Naive thymus-derived CD4-positive, alpha-beta T cell (primary cell): ENCODE results near the gene GLP2R. TPM values are rescaled to one million over a fixed set of nuclear protein-coding genes. Genes with fewer than 3 reads are reported as not detected.

Source experiments
- ATAC-seq: fragments of 150-1000 bp; cut with Tn5 transposase; 2 replicates; pipeline ENCODE4 v1.10.0; 2021; ENCODE audit warnings: mild to moderate bottlenecking, moderate library complexity
- CTCF ChIA-PET: fragments of 350-600 bp; sonication (Branson Sonifier 250); formaldehyde crosslinking; loops from one replicate; lab custom pipeline; 2021; ENCODE audit warnings: antibody characterized with exemption; lab: Charles Lee
- POLR2A ChIA-PET: fragments of 350-600 bp; sonication (Branson Sonifier 250); formaldehyde crosslinking; loops from one replicate; lab custom pipeline; 2021; ENCODE audit warnings: antibody characterized with exemption, inconsistent platforms; lab: Charles Lee
- DNase-seq, 9 donors: peaks; one replicate each; pipeline versions ENCODE4 v3.0.0 to v3.0.0-alpha.2; 2020 to 2022; ENCODE audit warnings: mixed read lengths in 1 of 9
- H3K27ac ChIP-seq: one replicate; pipeline ENCODE4 v1.7.0; 2013; ENCODE audit warnings: mild to moderate bottlenecking, low read depth, low read length, moderate library complexity
- H3K27me3 ChIP-seq, 2 donors: one replicate each; pipeline ENCODE4 v1.7.0; 2013; ENCODE audit warnings: low read length in 2 of 2, mild to moderate bottlenecking in 2 of 2, moderate library complexity in 2 of 2; ENCODE audit not compliant: control insufficient read depth in 2 of 2, insufficient read depth in 2 of 2
- H3K36me3 ChIP-seq, 3 experiments: 1 replicate in 2 of 3; 2 replicates in 1 of 3; pipeline ENCODE4 v1.7.0; 2013; ENCODE audit warnings: low read length in 3 of 3, mild to moderate bottlenecking in 3 of 3, moderate library complexity in 1 of 3; ENCODE audit not compliant: insufficient read depth in 3 of 3, control insufficient read depth in 2 of 3
- H3K4me1 ChIP-seq, 2 donors: one replicate each; pipeline ENCODE4 v1.7.0; 2013; ENCODE audit warnings: low read length in 2 of 2, mild to moderate bottlenecking in 2 of 2, moderate library complexity in 1 of 2; ENCODE audit not compliant: control insufficient read depth in 2 of 2, insufficient read depth in 2 of 2
- H3K4me3 ChIP-seq: 2 replicates; pipeline ENCODE4 v1.7.0; 2013; ENCODE audit warnings: mild to moderate bottlenecking, low read length
- H3K9me3 ChIP-seq, 3 experiments: 1 replicate in 2 of 3; 2 replicates in 1 of 3; pipeline ENCODE4 v1.7.0; 2013; ENCODE audit warnings: low read length in 3 of 3; ENCODE audit not compliant: control insufficient read depth in 2 of 3
- H3K27ac Mint-ChIP-seq, 9 donors: one replicate each; pipeline ENCODE4 v1.8.0; 2020 to 2022; ENCODE audit warnings: mixed read lengths in 9 of 9, mild to moderate bottlenecking in 8 of 9, moderate library complexity in 5 of 9, inconsistent platforms in 2 of 9
- H3K27me3 Mint-ChIP-seq, 5 donors: one replicate each; pipeline ENCODE4 v1.8.0; 2021 to 2022; ENCODE audit warnings: mixed read lengths in 5 of 5, mild to moderate bottlenecking in 1 of 5
- H3K36me3 Mint-ChIP-seq, 5 donors: one replicate each; pipeline ENCODE4 v1.8.0; 2020 to 2022; ENCODE audit warnings: mixed read lengths in 5 of 5, mild to moderate bottlenecking in 3 of 5, inconsistent platforms in 1 of 5
- H3K4me1 Mint-ChIP-seq, 7 donors: one replicate each; pipeline ENCODE4 v1.8.0; 2020 to 2022; ENCODE audit warnings: mixed read lengths in 7 of 7, mild to moderate bottlenecking in 3 of 7, inconsistent platforms in 1 of 7
- H3K4me3 Mint-ChIP-seq, 10 donors: one replicate each; pipeline ENCODE4 v1.8.0; 2020 to 2022; ENCODE audit warnings: mild to moderate bottlenecking in 10 of 10, mixed read lengths in 10 of 10, moderate library complexity in 6 of 10, inconsistent platforms in 2 of 10
- H3K9me3 Mint-ChIP-seq, 11 donors: one replicate each; pipeline ENCODE4 v1.8.0; 2020 to 2022; ENCODE audit warnings: mixed read lengths in 11 of 11, mild to moderate bottlenecking in 4 of 11, inconsistent platforms in 1 of 11, moderate library complexity in 1 of 11
- intact Hi-C, 2 donors: fragments of 100-400 bp; cut with micrococcal nuclease; formaldehyde crosslinking; loops; one replicate each; pipeline ENCODE4 v1.15.1; 2023
- polyA plus RNA-seq, 2 donors: library from polyadenylated mRNA; unstranded; fragments of 300-500 nt; fragmentation: Illumina TruSeq; gene quantifications; one replicate each; pipeline ENCODE4 v1.2.3, GENCODE V29; 2021
- total RNA-seq, 6 experiments: library from RNA in 5 of 6; stranded (reverse) in 5 of 6; gene quantifications; 1 replicate in 5 of 6; 2 replicates in 1 of 6; pipeline ENCODE4 v1.2.3 and lab custom pipeline; 2021 to 2026

GLP2R gene
- total and polyA plus RNA-seq, 7 experiments from 2014 or later: not detected

DNA sequence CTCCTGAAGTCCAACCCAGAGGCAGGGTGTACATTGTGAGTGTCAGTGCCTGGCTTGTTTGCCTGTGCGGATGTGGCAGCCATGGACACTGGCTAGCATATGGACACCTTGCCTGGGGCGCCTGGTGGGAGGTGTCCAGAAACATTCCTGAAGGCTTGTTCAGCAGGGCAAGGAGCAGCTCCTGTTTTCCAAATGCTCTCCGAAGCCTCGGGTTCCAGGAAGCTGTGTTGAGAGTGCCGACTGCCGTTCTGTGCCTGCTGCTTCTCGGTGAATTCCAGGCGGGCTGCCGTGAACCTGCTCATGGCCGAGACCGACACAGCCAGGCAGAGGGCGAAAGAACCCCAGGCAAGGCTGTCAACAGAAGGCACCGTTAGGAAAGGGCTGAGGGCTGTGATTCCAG lies 23.4 kb upstream of the GLP2R start:
- DNase-seq (no peak), ATAC-seq (no peak)
- H3K27me3 ChIP-seq: no peaks in the 10 kb centered on the region
- H3K9me3 ChIP-seq: no peaks in the 10 kb centered on the region
- H3K36me3 Mint-ChIP-seq: no peaks in the 10 kb centered on the region
- H3K9me3 Mint-ChIP-seq: peaks cover 0 to 16% (median 3%) of the 10 kb centered on the region in 11 donors
- no peak overlapping the region for H3K4me3 ChIP-seq
- no peak overlapping the region for H3K27ac Mint-ChIP-seq
- intact Hi-C loops: no loop called here
- no peaks in the 10 kb centered on the region for H3K36me3 ChIP-seq
- POLR2A ChIA-PET: no interaction called here
- H3K4me1 Mint-ChIP-seq: no peaks in the 10 kb centered on the region
- H3K27ac ChIP-seq: no peak overlapping the region
- no peaks in the 10 kb centered on the region for H3K4me1 ChIP-seq
- peaks cover 0 to 45% (median 24%) of the 10 kb centered on the region in 5 donors for H3K27me3 Mint-ChIP-seq
- H3K4me3 Mint-ChIP-seq: no peak overlapping the region
- CTCF ChIA-PET: no interaction called here

DNA sequence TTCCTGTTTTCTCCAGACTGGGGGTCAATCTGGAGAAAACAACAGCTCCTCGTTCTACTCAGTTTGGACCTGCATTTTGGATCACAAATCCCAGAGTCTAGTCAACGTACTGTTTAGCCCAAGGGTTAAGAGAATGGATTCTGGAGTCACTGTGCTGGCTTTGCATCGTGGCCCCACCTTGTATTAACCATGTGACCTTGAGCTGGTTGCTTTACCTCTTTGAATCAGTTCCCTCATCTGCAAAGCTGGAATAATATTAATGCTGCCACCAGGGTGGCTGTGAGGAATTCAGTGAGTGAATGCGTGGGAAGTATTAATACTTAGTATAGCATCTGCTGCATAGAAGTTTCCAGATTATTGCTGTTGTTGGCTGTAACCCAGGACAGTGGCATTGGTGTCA lies 23.0 kb upstream of the GLP2R start:
- no peaks in the 10 kb centered on the region for H3K4me1 Mint-ChIP-seq
- no peaks in the 10 kb centered on the region for H3K9me3 ChIP-seq
- H3K36me3 ChIP-seq: no peaks in the 10 kb centered on the region
- no peak overlapping the region for H3K4me3 Mint-ChIP-seq
- POLR2A ChIA-PET: no interaction called here
- peaks cover 0 to 41% (median 22%) of the 10 kb centered on the region in 5 donors for H3K27me3 Mint-ChIP-seq
- H3K27me3 ChIP-seq: no peaks in the 10 kb centered on the region
- H3K27ac Mint-ChIP-seq: no peak overlapping the region
- ATAC-seq: no peak
- DNase-seq: no peak
- no peaks in the 10 kb centered on the region for H3K36me3 Mint-ChIP-seq
- no peak overlapping the region for H3K27ac ChIP-seq
- CTCF ChIA-PET: no interaction called here
- H3K9me3 Mint-ChIP-seq: peaks cover 0 to 16% (median 3%) of the 10 kb centered on the region in 11 donors
- no peak overlapping the region for H3K4me3 ChIP-seq
- intact Hi-C loops: no loop called here
- no peaks in the 10 kb centered on the region for H3K4me1 ChIP-seq

DNA sequence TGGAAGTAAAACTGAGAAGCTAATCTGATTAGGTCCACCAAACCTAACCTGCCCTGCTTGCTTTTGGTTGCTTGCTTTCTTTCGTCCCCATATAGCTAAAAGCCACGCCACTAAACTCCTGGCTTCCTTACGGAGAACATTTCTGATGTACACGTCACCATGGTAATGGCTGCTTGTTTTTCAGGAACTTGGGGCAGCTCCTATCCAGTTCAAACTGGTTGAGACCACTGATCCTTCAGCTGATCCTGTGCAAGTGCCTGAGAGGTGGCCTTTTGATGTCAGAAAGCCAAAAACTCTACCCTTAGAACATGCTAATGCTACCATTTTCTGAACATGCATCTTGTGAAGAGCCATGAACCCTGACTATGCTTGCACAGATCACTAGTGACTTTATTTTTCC lies 20.0 kb upstream of the GLP2R start:
- H3K4me3 ChIP-seq: no peak overlapping the region
- H3K27ac Mint-ChIP-seq: no peak overlapping the region
- no peaks in the 10 kb centered on the region for H3K27me3 ChIP-seq
- no peaks in the 10 kb centered on the region for H3K4me1 ChIP-seq
- H3K27me3 Mint-ChIP-seq: peaks cover 0 to 25% (median 12%) of the 10 kb centered on the region in 5 donors
- ChIA-PET CTCF (no interaction called here), POLR2A (no interaction called here)
- ATAC-seq: no peak
- no peak for DNase-seq
- no peaks in the 10 kb centered on the region for H3K36me3 ChIP-seq
- no peak overlapping the region for H3K27ac ChIP-seq
- no peaks in the 10 kb centered on the region for H3K36me3 Mint-ChIP-seq
- peaks cover 0 to 16% (median 3%) of the 10 kb centered on the region in 11 donors for H3K9me3 Mint-ChIP-seq
- H3K4me1 Mint-ChIP-seq: no peaks in the 10 kb centered on the region
- H3K9me3 ChIP-seq: no peaks in the 10 kb centered on the region
- intact Hi-C loops: no loop called here
- no peak overlapping the region for H3K4me3 Mint-ChIP-seq

DNA sequence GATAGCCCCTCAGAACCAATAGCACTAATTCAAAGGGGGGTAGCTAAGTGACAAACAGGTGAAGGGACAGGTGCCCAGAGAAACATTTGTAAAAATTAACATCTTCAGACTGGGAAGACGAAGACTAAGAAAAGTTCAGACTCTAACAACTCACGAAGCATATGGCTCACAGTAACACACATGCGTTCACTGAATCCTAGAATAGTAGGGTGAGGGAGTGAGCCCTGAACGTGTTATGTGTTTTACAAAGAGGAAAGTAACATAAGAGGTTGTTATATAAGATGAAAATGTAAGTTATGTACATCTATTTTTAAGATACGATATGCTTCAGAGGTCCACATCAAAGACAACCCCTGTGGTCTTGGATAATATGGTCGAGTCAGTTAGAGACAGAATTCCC lies 19.0 kb upstream of the GLP2R start:
- intact Hi-C loops: no loop called here
- DNase-seq: no peak
- no peak overlapping the region for H3K4me3 ChIP-seq
- Mint-ChIP-seq H3K9me3 (peaks cover 0 to 16% (median 3%) of the 10 kb centered on the region in 11 donors), H3K4me1 (no peaks in the 10 kb centered on the region), H3K27me3 (peaks cover 0 to 25% (median 12%) of the 10 kb centered on the region in 5 donors), H3K36me3 (no peaks in the 10 kb centered on the region), H3K4me3 (no peak overlapping the region), H3K27ac (no peak overlapping the region)
- ATAC-seq: no peak
- H3K27me3 ChIP-seq: no peaks in the 10 kb centered on the region
- ChIA-PET POLR2A (no interaction called here), CTCF (no interaction called here)
- H3K36me3 ChIP-seq: no peaks in the 10 kb centered on the region
- no peak overlapping the region for H3K27ac ChIP-seq
- no peaks in the 10 kb centered on the region for H3K4me1 ChIP-seq
- H3K9me3 ChIP-seq: no peaks in the 10 kb centered on the region

DNA sequence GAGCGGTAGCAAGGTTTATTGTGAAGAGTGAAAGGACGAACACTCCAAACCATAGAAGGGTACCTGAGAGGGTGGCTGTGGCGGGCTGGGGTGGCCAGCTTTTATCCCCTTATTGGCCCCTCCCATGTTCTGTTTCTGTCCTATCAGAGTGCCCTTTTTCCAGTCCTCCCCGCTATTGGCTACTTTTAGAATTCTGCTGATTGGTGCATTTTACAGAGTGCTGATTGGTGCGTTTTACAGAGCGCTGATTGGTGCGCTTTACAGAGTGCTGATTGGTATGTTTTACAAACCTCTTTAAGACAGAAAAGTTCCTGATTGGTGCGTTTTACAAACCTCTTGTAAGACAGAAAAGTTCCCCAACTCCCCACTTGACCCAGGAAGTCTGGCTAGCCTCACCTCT lies 16.3 kb upstream of the GLP2R start:
- ATAC-seq (no peak), DNase-seq (no peak)
- H3K36me3 ChIP-seq: no peaks in the 10 kb centered on the region
- no peaks in the 10 kb centered on the region for H3K4me1 ChIP-seq
- H3K9me3 ChIP-seq: no peaks in the 10 kb centered on the region
- H3K27ac ChIP-seq: no peak overlapping the region
- H3K36me3 Mint-ChIP-seq: no peaks in the 10 kb centered on the region
- H3K27me3 Mint-ChIP-seq: peaks cover 0 to 18% (median 13%) of the 10 kb centered on the region in 5 donors
- no peaks in the 10 kb centered on the region for H3K4me1 Mint-ChIP-seq
- no peaks in the 10 kb centered on the region for H3K27me3 ChIP-seq
- no peak overlapping the region for H3K27ac Mint-ChIP-seq
- peaks cover 0 to 24% (median 0%) of the 10 kb centered on the region in 11 donors for H3K9me3 Mint-ChIP-seq
- H3K4me3 Mint-ChIP-seq: no peak overlapping the region
- intact Hi-C loops: no loop called here
- no peak overlapping the region for H3K4me3 ChIP-seq
- CTCF ChIA-PET: no interaction called here
- POLR2A ChIA-PET: no interaction called here

DNA sequence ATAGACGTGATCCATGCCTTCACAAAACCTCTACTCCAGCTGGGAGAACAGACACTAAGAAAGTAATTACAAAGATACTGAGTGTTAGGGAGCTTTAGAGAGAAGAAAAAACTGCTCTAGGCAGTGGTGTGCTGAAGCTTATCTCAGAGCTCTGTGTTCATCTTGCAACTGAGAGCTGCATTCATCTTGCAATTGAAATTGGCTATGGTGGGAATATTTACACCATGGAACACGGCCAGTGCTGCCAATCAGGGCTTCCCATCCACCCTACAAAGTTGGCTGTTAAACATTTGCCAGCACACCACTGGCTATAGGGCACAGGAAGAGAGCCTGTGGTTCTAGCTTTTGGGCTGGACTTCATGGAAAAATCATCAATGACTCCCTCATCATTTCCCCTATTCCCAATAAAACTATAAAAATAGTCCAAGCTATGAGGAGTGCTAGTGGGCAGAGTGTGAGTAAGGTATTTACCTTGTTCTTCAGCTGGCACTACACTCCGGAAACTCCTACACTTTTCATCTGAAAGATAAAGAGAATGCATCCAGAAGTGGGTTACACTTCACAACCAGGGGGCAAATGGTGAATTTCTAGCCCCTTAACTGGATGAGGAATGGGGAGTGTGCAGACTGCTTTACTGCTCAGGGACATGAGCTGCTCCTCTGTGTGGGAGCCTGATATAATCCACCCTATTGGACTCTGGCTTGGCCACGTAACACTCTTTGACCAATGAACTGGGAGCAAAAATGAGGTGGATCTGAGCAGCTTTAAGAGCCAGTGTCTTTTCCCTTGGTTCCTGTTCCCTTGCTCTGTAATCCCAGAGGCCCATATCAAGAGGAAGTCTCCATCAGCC lies 15.4 kb upstream of the GLP2R start:
- Histone ChIP-seq H3K27ac (no peak overlapping the region), H3K4me1 (no peaks in the 10 kb centered on the region), H3K9me3 (no peaks in the 10 kb centered on the region), H3K4me3 (no peak overlapping the region), H3K36me3 (no peaks in the 10 kb centered on the region), H3K27me3 (no peaks in the 10 kb centered on the region)
- intact Hi-C loops: no loop called here
- Mint-ChIP-seq H3K9me3 (peaks cover 0 to 17% (median 0%) of the 10 kb centered on the region in 11 donors), H3K27ac (no peak overlapping the region), H3K27me3 (peaks cover 0 to 15% (median 7%) of the 10 kb centered on the region in 5 donors), H3K4me1 (no peaks in the 10 kb centered on the region), H3K4me3 (no peak overlapping the region), H3K36me3 (no peaks in the 10 kb centered on the region)
- ChIA-PET POLR2A (no interaction called here), CTCF (no interaction called here)
- no peak for DNase-seq
- no peak for ATAC-seq

DNA sequence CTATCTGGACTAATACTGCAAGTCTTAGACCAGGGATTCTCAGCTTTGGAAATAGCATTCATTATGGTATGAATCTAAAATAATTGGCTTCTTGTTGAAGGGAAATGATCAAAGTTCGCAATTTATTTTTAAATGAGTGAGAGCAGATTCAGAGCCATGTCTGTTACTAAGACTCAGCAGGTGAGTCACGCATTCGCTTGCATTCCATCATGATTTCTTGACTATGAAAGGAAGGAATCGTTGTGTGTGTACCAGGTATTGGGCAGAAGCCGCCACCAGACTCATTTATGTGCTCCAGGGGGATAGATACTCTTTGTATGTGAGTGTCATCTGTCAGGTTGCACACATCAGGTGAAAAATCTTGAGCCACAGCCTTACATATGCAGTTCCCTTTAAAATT lies 14.6 kb upstream of the GLP2R start:
- Histone ChIP-seq H3K4me1 (no peaks in the 10 kb centered on the region), H3K4me3 (no peak overlapping the region), H3K27me3 (no peaks in the 10 kb centered on the region), H3K9me3 (no peaks in the 10 kb centered on the region), H3K27ac (no peak overlapping the region), H3K36me3 (no peaks in the 10 kb centered on the region)
- ChIA-PET POLR2A (no interaction called here), CTCF (no interaction called here)
- H3K27me3 Mint-ChIP-seq: peaks cover 0 to 15% (median 7%) of the 10 kb centered on the region in 5 donors
- ATAC-seq (no peak), DNase-seq (no peak)
- H3K36me3 Mint-ChIP-seq: no peaks in the 10 kb centered on the region
- H3K9me3 Mint-ChIP-seq: peaks cover 0 to 17% (median 0%) of the 10 kb centered on the region in 11 donors
- H3K4me1 Mint-ChIP-seq: no peaks in the 10 kb centered on the region
- no peak overlapping the region for H3K27ac Mint-ChIP-seq
- H3K4me3 Mint-ChIP-seq: no peak overlapping the region
- intact Hi-C loops: no loop called here
